DMS114 treated with DMSO at 0.1 percent for 48 hours (cell line): Measurements from ENCODE around the gene FAM47B.

ENCODE experiments used
- DNase-seq: peaks from one replicate; lab custom pipeline; 2025; ENCODE audit not compliant: unreplicated experiment; lab: John Stamatoyannopoulos, UW

FAM47B gene

DNA sequence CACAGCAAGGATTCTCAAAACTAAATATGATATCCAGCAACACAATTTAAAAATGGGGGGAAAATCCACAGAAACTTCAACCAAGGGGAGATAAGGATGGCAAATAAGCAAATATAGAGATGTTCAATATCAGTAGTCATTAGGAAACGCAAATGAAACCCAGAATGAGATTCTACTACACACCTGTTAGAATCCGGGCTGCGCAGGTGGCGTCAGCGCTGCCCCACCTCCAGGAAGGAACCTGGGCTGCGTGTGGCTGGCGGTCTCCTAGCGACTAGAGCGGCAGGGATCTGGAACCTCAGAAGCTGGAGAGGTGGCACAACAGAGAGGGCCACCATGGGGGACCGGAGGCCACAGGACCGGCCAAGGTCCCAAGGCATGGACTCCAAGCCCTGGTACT, at the start of gene FAM47B:
Gene FAM47B, plus strand, starts transcription at position 301 of the 400 bp plus-strand sequence. Its CDS starts 36 bp downstream, at position 337.
- no peak for DNase-seq

DNA sequence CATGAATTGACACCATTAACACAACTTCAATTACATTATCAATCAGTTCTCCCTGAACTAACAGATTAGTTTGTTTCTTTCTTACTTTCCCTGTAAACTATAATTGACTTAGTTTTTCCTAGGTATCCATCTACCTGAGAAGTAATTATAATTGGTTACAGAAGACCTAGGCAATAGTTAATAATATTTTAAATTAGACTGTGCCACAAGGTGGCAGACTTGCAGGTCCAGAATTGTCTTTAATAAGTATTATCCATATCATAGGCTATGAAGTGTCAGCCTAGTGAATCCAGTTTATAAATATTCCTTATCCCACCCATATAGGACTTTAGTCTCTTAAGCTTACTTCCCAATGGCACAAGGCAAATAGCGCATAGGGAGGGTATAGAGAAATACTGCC, 48.9 kb upstream of the FAM47B start:
- no peak for DNase-seq

DNA sequence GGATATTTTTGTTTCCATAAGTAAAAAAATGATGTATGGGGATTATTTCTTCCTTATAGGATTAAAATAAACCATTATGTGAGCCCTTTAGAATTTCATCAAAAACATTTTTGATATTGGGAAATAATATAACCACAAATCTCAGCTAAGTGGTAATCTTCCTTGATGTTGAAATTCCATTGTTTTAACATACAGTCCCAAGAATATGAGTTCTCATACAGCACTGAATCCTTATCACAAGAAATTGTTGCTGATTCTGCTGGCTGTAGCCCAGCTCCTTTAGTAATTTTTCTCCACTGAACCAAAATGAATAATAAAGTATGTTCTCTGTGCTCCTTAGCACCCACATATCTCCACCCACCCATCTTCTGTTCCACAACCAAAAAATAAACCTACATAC, 41.9 kb upstream of the FAM47B start:
- DNase-seq, result no peak

DNA sequence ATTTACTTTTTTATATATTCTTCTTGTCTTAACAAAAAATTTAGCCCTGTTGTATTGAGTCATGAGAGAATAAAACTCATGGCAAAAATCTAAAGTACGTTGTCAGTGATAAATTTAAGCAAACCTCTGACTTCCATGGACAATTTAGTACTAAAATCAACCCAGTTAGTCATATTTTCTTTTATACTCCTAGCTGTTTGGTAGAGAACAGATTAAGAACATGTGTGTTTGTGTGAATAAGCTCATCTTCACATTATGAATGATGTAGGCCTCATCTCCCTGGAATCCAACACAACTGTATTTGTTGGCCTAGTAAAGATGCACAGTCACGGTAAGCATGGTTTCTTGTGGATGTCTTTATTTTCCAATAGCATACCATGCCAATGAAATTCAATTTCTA, 40.8 kb upstream of the FAM47B start:
- no peak for DNase-seq

DNA sequence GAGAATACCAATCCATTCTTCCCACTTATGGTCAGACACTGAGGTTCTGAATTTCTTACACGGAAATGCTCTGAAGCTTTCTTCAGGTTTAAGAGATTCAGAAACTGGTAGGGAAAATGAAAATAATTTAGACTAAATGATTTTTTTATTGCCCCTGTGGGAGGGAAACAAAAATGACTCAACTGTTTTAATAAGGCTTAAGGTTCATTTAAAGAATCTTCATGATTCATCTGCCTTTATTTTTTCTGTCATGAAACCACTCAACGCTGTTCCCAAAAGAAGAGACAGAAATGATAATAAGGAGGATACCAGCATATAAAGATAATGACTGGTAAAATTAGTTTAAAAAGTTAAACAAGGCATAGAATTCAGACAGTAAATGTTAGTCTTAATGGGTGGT, 39.3 kb upstream of the FAM47B start:
- DNase-seq, result no peak

DNA sequence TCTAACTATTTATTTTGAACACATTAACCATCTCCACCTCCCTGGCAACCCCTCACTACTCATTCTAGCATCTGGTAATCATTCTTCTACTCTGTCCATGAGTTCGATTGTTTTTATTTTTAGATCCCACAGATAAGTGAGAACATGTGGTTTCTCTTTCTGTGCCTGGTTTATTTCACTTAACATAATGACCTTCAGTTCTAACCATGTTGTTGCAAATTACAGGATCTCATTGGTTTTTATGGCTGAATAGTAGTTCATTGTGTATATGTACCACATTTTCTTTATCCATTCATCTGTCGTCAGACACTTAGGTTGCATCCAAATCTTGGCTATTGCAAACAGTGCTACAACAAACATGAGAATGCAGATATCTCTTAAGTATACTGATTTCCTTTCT, 33.4 kb upstream of the FAM47B start:
- no peak for DNase-seq

DNA sequence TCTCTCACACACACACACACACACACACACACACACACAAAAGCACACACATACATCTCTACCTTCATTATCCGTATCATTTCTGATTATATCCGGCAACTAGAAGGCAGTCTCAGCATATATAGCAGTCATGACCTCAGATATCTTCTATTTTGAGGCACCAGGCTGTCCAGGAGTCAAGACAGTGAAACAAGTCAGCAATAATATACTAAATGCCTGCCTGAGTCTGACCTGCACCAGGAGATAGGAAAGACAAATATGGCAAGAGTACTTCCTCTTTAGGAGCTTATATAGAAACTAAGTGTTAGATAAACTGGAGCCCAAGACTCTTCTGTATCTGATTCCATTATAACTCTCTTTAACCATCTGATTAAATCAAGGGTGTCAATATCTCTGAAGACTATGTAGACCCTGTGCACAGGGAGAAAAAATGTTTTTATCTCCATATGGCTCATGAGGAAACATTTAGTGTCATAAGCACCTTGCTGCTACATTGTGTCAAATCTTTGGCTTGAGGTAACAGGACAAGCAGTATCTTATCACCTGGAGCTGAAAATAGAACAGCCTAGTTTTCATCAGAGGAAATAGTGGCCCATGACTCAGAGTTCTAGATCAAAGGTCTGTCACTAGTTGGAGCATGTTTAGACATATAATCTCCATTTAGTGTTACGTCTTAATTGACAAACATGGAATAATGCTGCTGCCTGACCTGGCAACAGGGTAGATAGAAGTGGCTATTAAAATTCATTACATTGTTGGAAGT, 27.0 kb upstream of the FAM47B start:
- DNase-seq, result no peak

DNA sequence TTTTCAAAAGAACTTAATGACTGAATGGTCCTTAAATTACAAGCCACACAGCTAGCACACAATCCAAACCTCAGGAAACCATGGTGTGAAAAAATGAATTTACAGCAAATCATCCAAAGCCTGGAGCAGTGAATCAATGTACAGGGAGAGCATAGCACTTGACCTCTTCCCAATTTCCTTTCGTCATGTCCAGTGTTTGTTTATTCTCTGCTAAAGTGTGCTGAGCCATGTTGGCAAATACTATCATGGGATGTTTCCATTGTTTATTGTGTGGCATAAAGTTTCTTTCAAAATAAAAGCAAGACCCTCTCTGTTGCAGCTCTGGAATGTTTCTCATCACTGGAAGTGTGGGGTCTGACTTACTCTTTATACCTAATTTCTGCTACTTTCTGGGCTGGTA, 25.4 kb upstream of the FAM47B start:
- no peak for DNase-seq

DNA sequence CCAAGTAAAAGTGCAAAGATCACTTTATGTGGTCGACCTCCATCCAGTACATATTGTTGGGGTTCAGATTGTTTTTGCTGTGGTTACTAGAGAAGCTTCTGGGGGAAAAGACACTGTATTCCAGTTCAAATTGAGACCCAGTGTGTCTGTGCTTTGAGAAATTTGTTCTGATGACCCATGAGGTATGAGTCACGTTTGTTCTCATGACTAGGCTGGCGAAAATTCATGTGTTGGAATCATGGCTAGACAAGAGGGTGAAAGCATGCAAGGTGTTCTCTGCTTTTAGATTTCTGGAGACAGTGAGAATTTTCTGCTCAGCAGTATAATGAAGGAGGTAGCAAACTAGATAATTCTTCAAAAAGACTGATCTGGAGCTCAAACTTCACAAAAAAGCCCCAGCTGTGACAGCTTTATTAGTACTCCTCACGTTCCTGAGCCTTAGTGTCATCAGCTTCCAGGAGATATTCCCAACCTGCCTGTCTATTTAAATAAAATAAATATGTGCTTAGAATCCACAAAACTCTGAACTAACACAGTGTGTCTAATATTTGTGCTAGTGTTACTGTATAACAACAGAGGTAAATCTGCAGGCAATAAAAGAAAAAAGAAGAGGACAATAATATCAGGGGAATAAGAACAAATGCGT, 24.4 kb upstream of the FAM47B start:
- no peak for DNase-seq

DNA sequence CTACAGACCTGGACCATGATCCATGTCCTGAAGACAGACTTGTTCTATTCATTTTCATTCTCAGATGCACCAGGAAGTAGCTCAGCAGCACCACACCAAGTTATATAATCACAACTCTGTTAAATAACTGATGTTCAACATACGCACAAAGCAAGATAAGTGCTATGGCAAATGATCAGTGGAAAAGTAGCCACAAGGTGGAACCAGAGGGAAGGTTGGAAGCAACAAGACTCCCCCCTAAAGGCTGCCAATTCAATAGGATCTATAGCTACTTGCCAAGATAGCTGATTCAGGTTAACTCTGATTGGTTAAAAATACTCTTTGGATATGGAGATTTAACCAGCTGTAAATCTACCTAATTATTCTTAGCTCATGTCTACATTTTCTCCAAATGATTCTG, 23.7 kb upstream of the FAM47B start:
- peak; percentile 8 for DNase-seq

DNA sequence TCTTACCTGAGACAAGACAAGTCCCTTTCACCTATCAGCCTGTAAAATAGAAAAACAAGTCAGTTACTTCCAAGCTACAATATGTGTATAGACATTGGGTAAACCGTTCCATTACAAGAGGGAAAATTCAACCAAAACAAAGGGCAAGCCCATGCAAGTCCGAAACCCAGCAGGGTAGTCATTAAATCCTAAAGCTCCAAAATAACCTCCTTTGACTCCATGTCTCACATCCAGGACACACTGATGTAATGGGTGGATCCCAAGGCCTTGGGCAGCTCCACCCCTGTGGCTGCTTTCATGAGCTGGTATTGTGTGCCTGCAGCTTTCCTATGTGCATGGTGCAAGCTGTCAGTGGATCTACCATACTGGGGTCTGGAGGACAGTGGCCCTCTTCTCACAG, 14.7 kb upstream of the FAM47B start:
- no peak for DNase-seq

DNA sequence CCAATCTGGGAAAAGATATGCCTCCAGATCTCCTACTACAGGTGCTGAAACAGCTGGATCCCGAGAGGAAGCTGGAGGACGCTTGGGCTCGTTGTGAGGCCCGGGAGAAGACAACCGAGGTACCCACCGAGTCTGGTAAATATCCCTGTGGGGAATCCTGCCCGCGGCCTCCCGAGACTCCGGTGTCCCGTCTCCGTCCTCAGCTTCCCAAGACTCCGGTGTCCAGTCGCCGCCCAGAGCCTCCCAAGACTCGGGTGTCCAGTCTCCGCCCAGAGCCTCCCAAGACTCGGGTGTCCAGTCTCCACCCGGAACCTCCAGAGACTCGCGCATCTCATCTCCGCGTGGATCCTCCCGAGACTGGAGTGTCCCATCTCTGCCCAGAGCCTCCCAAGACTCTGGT, 639 bp downstream of the FAM47B start:
- DNase-seq, result no peak

DNA sequence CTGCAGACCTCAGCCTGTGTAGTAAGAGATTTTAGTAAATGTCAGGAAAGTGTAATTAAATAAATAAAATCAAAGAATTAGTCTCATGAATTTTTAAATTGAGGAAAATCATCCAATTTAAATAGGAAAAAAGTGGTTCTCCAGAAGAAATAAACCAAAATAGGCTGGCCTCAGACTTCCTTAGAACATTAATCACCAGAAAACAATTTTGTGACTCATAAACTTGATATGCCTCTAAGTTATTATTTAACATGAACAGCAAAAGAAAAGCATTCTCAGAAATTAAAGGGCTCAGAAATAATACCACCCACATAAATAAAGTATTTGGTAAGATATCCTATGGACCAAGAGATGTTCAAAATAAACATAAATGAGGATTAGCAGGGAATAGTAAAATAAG, 14.3 kb downstream of the FAM47B start:
- no peak for DNase-seq

DNA sequence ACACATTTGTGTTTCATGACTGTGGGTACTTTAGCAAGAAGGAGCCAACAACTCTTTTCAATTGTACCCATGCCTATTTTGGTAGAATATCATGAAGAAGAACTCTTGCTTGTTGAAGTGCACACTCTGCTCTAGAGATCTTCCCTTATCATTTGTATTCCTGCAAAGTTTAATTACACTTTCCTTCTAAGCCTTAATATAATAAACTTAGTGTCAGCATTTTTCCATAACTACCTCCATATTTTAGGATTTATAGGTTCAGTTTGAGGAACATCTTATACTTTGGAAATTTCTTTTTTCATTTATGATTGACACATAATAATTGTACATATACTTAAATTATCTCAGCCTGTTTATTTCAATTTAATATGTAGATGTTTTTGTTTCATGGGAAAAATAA, 19.1 kb downstream of the FAM47B start:
- no peak for DNase-seq

DNA sequence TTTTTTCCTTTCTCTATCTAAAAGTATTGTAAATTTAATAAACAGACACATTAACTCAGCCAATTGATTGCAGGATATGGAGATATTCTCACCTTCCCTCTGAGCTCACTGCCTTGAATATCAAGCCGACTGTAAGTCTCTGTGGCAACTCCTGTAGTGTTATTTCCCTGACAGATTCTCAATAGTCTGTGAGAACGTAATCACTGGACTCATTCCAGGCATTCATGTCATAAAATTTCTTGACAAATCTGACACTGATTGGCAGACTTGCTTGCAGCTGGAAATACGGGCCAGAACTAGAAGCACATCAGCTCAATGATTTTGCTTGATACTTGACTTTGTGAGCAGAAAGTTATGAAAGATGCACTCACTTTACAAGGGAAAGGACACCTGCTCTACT, 29.6 kb downstream of the FAM47B start:
- DNase-seq, result no peak

DNA sequence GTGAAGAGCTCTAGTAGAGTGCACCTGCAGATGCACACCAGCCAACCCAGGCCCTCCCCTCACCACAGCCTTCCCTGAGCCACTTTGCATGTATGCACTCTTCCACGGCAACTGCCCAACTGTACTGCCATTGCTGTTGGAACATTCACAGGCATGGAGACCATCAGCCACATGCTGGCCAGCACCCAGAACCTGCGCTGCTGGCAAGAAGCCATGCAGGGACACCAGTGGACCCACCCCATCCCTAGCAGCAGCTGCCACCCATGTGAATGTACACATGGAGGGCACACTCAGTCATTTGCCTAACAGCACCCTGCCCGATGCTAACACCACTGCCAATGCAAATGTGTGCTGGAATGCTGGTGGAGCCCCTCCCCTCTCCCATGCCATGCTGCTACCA, 35.6 kb downstream of the FAM47B start:
- no peak for DNase-seq

DNA sequence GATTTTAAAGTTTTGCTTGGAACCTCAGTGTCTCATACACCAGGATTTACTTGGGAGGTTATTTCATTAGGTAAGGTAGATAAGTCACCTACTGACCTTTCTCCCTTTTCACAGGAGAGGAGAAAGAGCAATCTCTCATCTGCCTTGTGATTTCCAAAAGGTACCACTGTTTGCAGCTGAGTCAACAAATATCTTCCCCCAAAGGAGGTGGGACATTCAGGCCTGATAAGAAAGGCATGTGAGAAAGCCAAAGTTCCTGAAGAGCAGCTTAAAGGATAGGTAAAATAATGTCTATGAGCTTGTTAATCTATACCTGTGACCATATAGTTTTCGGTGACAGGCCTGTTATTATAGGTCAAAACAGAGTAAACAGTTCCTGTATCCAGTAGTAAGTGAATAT, 45.0 kb downstream of the FAM47B start:
- DNase-seq, result no peak
